Femur (tissue), 1 donor: Measurements from ENCODE around the gene GMDS.

ENCODE experiments used
- DNase-seq: peaks from one replicate; pipeline ENCODE4 v3.0.0-alpha.2; 2017

GMDS gene

GRCh38 chr6:2203264-2203663 is 42.1 kb downstream of the GMDS start:
- DNase-seq, result no peak

- DNase-seq, result no peak
These were observed 47.4 kb downstream of the GMDS start for GRCh38 chr6:2197984-2198383.

- DNase-seq, result peak; percentile 76
These were observed 48.2 kb downstream of the GMDS start for GRCh38 chr6:2197177-2197671.

GRCh38 chr6:2196079-2196679 is 49.2 kb downstream of the GMDS start:
- DNase-seq, result no peak

GRCh38 chr6:2194643-2195042 is 50.8 kb downstream of the GMDS start:
- no peak for DNase-seq

GRCh38 chr6:2193931-2194330 is 51.5 kb downstream of the GMDS start:
- no peak for DNase-seq

- DNase-seq, result no peak
These were observed 52.4 kb downstream of the GMDS start for GRCh38 chr6:2192976-2193375.

- no peak for DNase-seq
These were observed 54.0 kb downstream of the GMDS start for GRCh38 chr6:2191390-2191740.

- no peak for DNase-seq
These were observed 54.6 kb downstream of the GMDS start for GRCh38 chr6:2190661-2191389.

GRCh38 chr6:2188856-2189384 is 56.5 kb downstream of the GMDS start:
- no peak for DNase-seq

GRCh38 chr6:2188397-2188796 is 57.0 kb downstream of the GMDS start:
- no peak for DNase-seq

GRCh38 chr6:2187826-2188225 is 57.6 kb downstream of the GMDS start:
- DNase-seq, result no peak

- DNase-seq, result no peak
These were observed 58.9 kb downstream of the GMDS start for GRCh38 chr6:2186516-2186915.

- no peak for DNase-seq
These were observed 59.9 kb downstream of the GMDS start for GRCh38 chr6:2185466-2185865.

GRCh38 chr6:2184700-2185455 is 60.5 kb downstream of the GMDS start:
- no peak for DNase-seq

GRCh38 chr6:2183752-2184151 is 61.7 kb downstream of the GMDS start:
- no peak for DNase-seq

GRCh38 chr6:2183246-2183645 is 62.2 kb downstream of the GMDS start:
- DNase-seq, result no peak

- DNase-seq, result no peak
These were observed 63.2 kb downstream of the GMDS start for GRCh38 chr6:2182251-2182650.

GRCh38 chr6:2181567-2181966 is 63.8 kb downstream of the GMDS start:
- DNase-seq, result no peak

GRCh38 chr6:2179950-2180349 is 65.5 kb downstream of the GMDS start:
- no peak for DNase-seq

GRCh38 chr6:2179241-2179640 is 66.2 kb downstream of the GMDS start:
- no peak for DNase-seq

GRCh38 chr6:2178125-2178524 is 67.3 kb downstream of the GMDS start:
- DNase-seq, result no peak

- no peak for DNase-seq
These were observed 69.6 kb downstream of the GMDS start for GRCh38 chr6:2175825-2176224.
